ENCODE measurements around the gene DNPH1. TPM values are rescaled to one million over a fixed set of nuclear protein-coding genes. Genes with fewer than 3 reads are reported as not detected.

Gene DNPH1
- total RNA-seq, 1 donor from 2014 or later, result 22.8 TPM

- no peak for DNase-seq (ENCODE audit: low spot score)
- TF ChIP-seq, protein P1, sequence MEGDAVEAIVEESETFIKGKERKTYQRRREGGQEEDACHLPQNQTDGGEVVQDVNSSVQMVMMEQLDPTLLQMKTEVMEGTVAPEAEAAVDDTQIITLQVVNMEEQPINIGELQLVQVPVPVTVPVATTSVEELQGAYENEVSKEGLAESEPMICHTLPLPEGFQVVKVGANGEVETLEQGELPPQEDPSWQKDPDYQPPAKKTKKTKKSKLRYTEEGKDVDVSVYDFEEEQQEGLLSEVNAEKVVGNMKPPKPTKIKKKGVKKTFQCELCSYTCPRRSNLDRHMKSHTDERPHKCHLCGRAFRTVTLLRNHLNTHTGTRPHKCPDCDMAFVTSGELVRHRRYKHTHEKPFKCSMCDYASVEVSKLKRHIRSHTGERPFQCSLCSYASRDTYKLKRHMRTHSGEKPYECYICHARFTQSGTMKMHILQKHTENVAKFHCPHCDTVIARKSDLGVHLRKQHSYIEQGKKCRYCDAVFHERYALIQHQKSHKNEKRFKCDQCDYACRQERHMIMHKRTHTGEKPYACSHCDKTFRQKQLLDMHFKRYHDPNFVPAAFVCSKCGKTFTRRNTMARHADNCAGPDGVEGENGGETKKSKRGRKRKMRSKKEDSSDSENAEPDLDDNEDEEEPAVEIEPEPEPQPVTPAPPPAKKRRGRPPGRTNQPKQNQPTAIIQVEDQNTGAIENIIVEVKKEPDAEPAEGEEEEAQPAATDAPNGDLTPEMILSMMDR (IDR thresholded peaks at IDR 0.05), result no peak
- H3K27me3 Mint-ChIP-seq (ENCODE audit: low read depth), result peaks cover 13% of the 10 kb centered on the region
- H3K36me3 Mint-ChIP-seq (ENCODE audit: low read depth), result no peaks in the 10 kb centered on the region
- H3K9me3 Mint-ChIP-seq (ENCODE audit: low read depth), result no peaks in the 10 kb centered on the region
- H3K4me1 Mint-ChIP-seq (ENCODE audit: low read depth), result peaks cover 23% of the 10 kb centered on the region
- no peak overlapping the region for H3K4me3 Mint-ChIP-seq (ENCODE audit: unreplicated experiment)
- H3K27ac Mint-ChIP-seq (ENCODE audit: unreplicated experiment), result no peak overlapping the region
Measured at GRCh38 chr6:43248791-43249190, 19.5 kb upstream of the DNPH1 start.

GRCh38 chr6:43248101-43248500 is 18.8 kb upstream of the DNPH1 start:
- Mint-ChIP-seq H3K27ac (ENCODE audit: unreplicated experiment) (no peak overlapping the region), H3K27me3 (ENCODE audit: low read depth) (peaks cover 13% of the 10 kb centered on the region), H3K4me1 (ENCODE audit: low read depth) (peaks cover 23% of the 10 kb centered on the region), H3K9me3 (ENCODE audit: low read depth) (no peaks in the 10 kb centered on the region), H3K36me3 (ENCODE audit: low read depth) (no peaks in the 10 kb centered on the region), H3K4me3 (ENCODE audit: unreplicated experiment) (peak overlapping the region; percentile 68)
- TF ChIP-seq, protein P1 (IDR thresholded peaks at IDR 0.05), result no peak
- no peak for DNase-seq (ENCODE audit: low spot score)

DNA sequence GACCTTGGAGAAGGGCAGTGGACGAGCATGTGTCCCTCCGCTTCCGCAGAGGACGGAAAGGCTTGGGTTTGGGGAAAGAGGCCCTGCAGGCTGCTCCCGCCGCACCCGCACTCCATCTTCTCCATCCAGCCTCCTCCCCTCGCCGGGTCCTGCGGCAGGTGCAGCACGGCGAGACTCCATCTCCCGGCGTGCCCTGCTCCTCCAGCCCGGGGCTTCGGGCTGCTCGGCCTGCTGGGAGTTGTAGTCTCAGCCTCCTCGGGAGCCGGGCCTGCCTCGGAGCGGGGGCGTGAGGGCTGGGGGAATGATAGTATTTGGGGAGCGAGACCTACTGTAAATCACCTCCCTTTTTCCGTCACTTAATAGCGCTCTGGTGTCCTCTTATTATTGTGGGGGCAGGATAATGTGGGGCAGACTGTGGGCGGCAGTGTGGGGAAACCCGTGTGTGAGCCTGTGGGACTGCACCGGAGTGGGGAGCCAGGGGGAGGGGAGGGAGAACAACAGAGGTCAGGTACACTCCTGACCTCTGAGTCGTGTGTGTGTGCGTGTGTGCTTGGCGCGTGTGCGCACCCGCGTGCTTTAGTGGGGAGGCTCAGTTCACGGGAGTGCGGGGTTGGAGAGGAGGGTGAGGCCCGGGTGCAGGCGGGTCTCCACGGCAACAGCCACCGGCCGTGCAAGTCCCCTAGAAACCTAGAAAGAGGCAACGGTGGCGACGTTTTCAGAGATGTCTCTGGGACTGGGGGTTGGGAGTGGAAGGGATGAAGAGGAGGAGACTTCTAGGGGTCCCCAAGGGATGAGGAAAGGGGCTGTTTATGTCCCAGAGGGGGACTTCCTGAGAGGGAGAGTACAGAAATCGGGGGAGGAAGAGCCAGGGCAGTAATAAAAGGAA is 18.1 kb upstream of the DNPH1 start:
- no peak for DNase-seq (ENCODE audit: low spot score)
- Mint-ChIP-seq H3K4me3 (ENCODE audit: unreplicated experiment) (peak overlapping the region; percentile 68), H3K36me3 (ENCODE audit: low read depth) (no peaks in the 10 kb centered on the region), H3K4me1 (ENCODE audit: low read depth) (peaks cover 23% of the 10 kb centered on the region), H3K27ac (ENCODE audit: unreplicated experiment) (no peak overlapping the region), H3K27me3 (ENCODE audit: low read depth) (peaks cover 11% of the 10 kb centered on the region), H3K9me3 (ENCODE audit: low read depth) (no peaks in the 10 kb centered on the region)
- TF ChIP-seq, protein P1 (IDR thresholded peaks at IDR 0.05), result peak; percentile 17

GRCh38 chr6:43246301-43247113 is 17.2 kb upstream of the DNPH1 start:
- DNase-seq (ENCODE audit: low spot score), result no peak
- Mint-ChIP-seq H3K4me3 (ENCODE audit: unreplicated experiment) (peak overlapping the region; percentile 68), H3K27ac (ENCODE audit: unreplicated experiment) (no peak overlapping the region)

More at GRCh38 chr6:43246301-43247113, 17.2 kb upstream of the DNPH1 start:
- Mint-ChIP-seq H3K4me1 (ENCODE audit: low read depth) (peaks cover 19% of the 10 kb centered on the region), H3K36me3 (ENCODE audit: low read depth) (peaks cover 2% of the 10 kb centered on the region), H3K9me3 (ENCODE audit: low read depth) (no peaks in the 10 kb centered on the region), H3K27me3 (ENCODE audit: low read depth) (peaks cover 18% of the 10 kb centered on the region)
- TF ChIP-seq, protein P1 (IDR thresholded peaks at IDR 0.05), result no peak
